GM23338 (cell line): Measurements from ENCODE around the gene SPAG16. TPM values are rescaled to one million over a fixed set of nuclear protein-coding genes. Genes with fewer than 3 reads are reported as not detected.

ENCODE experiments used
- ATAC-seq: fragments of 200-7000 bp; cut with Tn5 transposase; 3 replicates; pipeline ENCODE4 v1.9.1; 2020
- DNase-seq: peaks from one replicate; pipeline ENCODE4 v3.0.0-alpha.2; 2015; ENCODE audit warnings: low spot score
- H2AFZ ChIP-seq: fragments of 200-600 bp; sonication (generic); 2 replicates; pipeline ENCODE4 v1.8.0; 2016; ENCODE audit warnings: antibody characterized with exemption, mild to moderate bottlenecking, moderate library complexity
- H3F3A ChIP-seq: fragments of 200-600 bp; sonication (generic); replicated peaks from 2 replicates; pipeline ENCODE4 v1.8.0; 2017; ENCODE audit warnings: antibody characterized with exemption, mixed run types, low read depth
- H3K27ac ChIP-seq: fragments of 200-600 bp; sonication (generic); 2 replicates; pipeline ENCODE4 v1.6.1; 2016; ENCODE audit warnings: low read depth
- H3K27me3 ChIP-seq: fragments of 200-600 bp; sonication (generic); 2 replicates; pipeline ENCODE4 v1.8.0; 2016; ENCODE audit warnings: mild to moderate bottlenecking, mixed run types, moderate library complexity; ENCODE audit not compliant: insufficient read depth
- H3K36me3 ChIP-seq: fragments of 200-600 bp; sonication (generic); 2 replicates; pipeline ENCODE4 v1.8.0; 2016; ENCODE audit warnings: mild to moderate bottlenecking; ENCODE audit not compliant: insufficient read depth
- H3K4me1 ChIP-seq: fragments of 200-600 bp; sonication (generic); 2 replicates; pipeline ENCODE4 v1.8.0; 2016; ENCODE audit warnings: mild to moderate bottlenecking, moderate library complexity; ENCODE audit not compliant: insufficient read depth
- H3K4me2 ChIP-seq: fragments of 200-600 bp; sonication (generic); 2 replicates; pipeline ENCODE4 v1.7.1; 2017; ENCODE audit warnings: mixed run types
- H3K4me3 ChIP-seq: fragments of 200-600 bp; sonication (generic); 2 replicates; pipeline ENCODE4 v1.6.1; 2016; ENCODE audit warnings: mixed run types
- H3K79me2 ChIP-seq: fragments of 200-600 bp; sonication (generic); replicated peaks from 2 replicates; pipeline ENCODE4 v1.8.0; 2017; ENCODE audit warnings: mild to moderate bottlenecking; ENCODE audit not compliant: insufficient read depth
- H3K9me2 ChIP-seq: fragments of 200-600 bp; sonication (generic); 2 replicates; pipeline ENCODE4 v1.8.0; 2017; ENCODE audit not compliant: insufficient read depth
- H4K20me1 ChIP-seq: fragments of 200-600 bp; sonication (generic); replicated peaks from 2 replicates; pipeline ENCODE4 v1.8.0; 2017; ENCODE audit warnings: mild to moderate bottlenecking; ENCODE audit not compliant: insufficient read depth
- H3K27ac Mint-ChIP-seq: 2 replicates; pipeline ENCODE4 v1.8.0; 2020; ENCODE audit warnings: inconsistent platforms, mild to moderate bottlenecking, moderate library complexity, mixed read lengths
- H3K27me3 Mint-ChIP-seq: 3 replicates; pipeline ENCODE4 v1.8.0; 2022; ENCODE audit warnings: low read depth, mild to moderate bottlenecking, moderate library complexity, mixed read lengths, inconsistent platforms; ENCODE audit not compliant: insufficient read depth, poor library complexity
- H3K36me3 Mint-ChIP-seq: 3 replicates; pipeline ENCODE4 v1.8.0; 2021; ENCODE audit warnings: low read depth, mild to moderate bottlenecking, inconsistent platforms, moderate library complexity, mixed read lengths
- H3K4me1 Mint-ChIP-seq: 3 replicates; pipeline ENCODE4 v1.8.0; 2020; ENCODE audit warnings: mild to moderate bottlenecking, inconsistent platforms, mixed read lengths
- H3K4me3 Mint-ChIP-seq: 3 replicates; pipeline ENCODE4 v1.8.0; 2021; ENCODE audit warnings: moderate library complexity, mild to moderate bottlenecking, inconsistent platforms, mixed read lengths
- H3K9me3 Mint-ChIP-seq: 3 replicates; pipeline ENCODE4 v1.8.0; 2020; ENCODE audit warnings: moderate library complexity, mild to moderate bottlenecking, inconsistent platforms, mixed read lengths
- CREB1 ChIP-seq: fragments of 250-450 bp; sonication (Bioruptor Pico); IDR thresholded peaks from 2 replicates; pipeline ENCODE4 v1.5.0; 2020; ENCODE audit warnings: low read depth, mild to moderate bottlenecking, moderate library complexity
- CTCF ChIP-seq, 2 experiments: fragments of 200-600 bp in 1 of 2; sonication (generic) in 1 of 2; conservative IDR thresholded peaks; 2 replicates each; pipeline versions ENCODE4 v1.5.1 to v1.6.1; 2016 to 2017; ENCODE audit warnings: antibody characterized with exemption in 2 of 2, low read depth in 2 of 2, mild to moderate bottlenecking in 2 of 2, moderate library complexity in 1 of 2
- ETS1 ChIP-seq: IDR thresholded peaks from 2 replicates; pipeline ENCODE4 v1.6.1; 2016; ENCODE audit warnings: antibody characterized with exemption
- EZH2 ChIP-seq: fragments of 200-600 bp; sonication (generic); IDR thresholded peaks from one replicate; pipeline ENCODE4 v1.8.0; 2017; ENCODE audit warnings: antibody characterized with exemption, mild to moderate bottlenecking, low read depth; ENCODE audit not compliant: unreplicated experiment
- EZH2phosphoT487 ChIP-seq: fragments of 200-600 bp; sonication (generic); IDR thresholded peaks from one replicate; pipeline ENCODE4 v1.8.1; 2018; ENCODE audit warnings: antibody characterized with exemption; ENCODE audit not compliant: unreplicated experiment
- JUNB ChIP-seq: IDR thresholded peaks from one replicate; pipeline ENCODE4 v1.6.1; 2016; ENCODE audit warnings: antibody characterized with exemption; ENCODE audit not compliant: unreplicated experiment
- POLR2AphosphoS5 ChIP-seq: IDR thresholded peaks from 2 replicates; pipeline ENCODE4 v1.6.1; 2016; ENCODE audit warnings: antibody characterized with exemption, low read depth
- REST ChIP-seq: IDR thresholded peaks from one replicate; pipeline ENCODE4 v1.6.1; 2018; ENCODE audit warnings: antibody characterized with exemption; ENCODE audit not compliant: unreplicated experiment
- ZNF114 ChIP-seq: fragments of 250-450 bp; sonication (Bioruptor Pico); IDR thresholded peaks from 2 replicates; pipeline ENCODE4 v1.5.0; 2020; ENCODE audit warnings: mild to moderate bottlenecking, moderate library complexity
- ZNF331 ChIP-seq: fragments of 250-450 bp; sonication (Bioruptor Pico); IDR thresholded peaks from 2 replicates; pipeline ENCODE4 v1.5.0; 2020; ENCODE audit warnings: low read depth, mild to moderate bottlenecking, moderate library complexity
- ZNF462 ChIP-seq: fragments of 250-450 bp; sonication (Bioruptor Pico); IDR thresholded peaks from 2 replicates; pipeline ENCODE4 v1.5.0; 2020; ENCODE audit warnings: mild to moderate bottlenecking, moderate library complexity
- polyA plus RNA-seq: library from polyadenylated mRNA; unstranded; fragments of >200 nt; fragmentation: Nextera tagmentation; extraction: Ambion mirVana; gene quantifications from 2 replicates; pipeline ENCODE4 v1.2.1, GENCODE V29; 2016
- total RNA-seq: library from RNA; depleted of rRNA; stranded (reverse); fragments of >200 nt; shearing (Covaris generic); gene quantifications from 2 replicates; pipeline ENCODE4 v1.2.3, GENCODE V29; 2014

The SPAG16 gene
- total and polyA plus RNA-seq, 2 experiments from 2014 or later = 19.7 to 47.8 TPM

- TF ChIP-seq ZNF462 (CRISPR knock-in tag) = no peak
- TF ChIP-seq ZNF114 = no peak
- no peak for TF ChIP-seq POLR2AphosphoS5
- no peak for TF ChIP-seq CREB1
- no peak for TF ChIP-seq EZH2
- TF ChIP-seq JUNB = no peak
- no peak for TF ChIP-seq EZH2phosphoT487
Measured at GRCh38 chr2:214088536-214088935, 804.3 kb downstream of the SPAG16 start (continued).

GRCh38 chr2:214096208-214096715 is 812.0 kb downstream of the SPAG16 start:
- Histone ChIP-seq H3K36me3 (no peaks in the 10 kb centered on the region), H3K27ac (no peak overlapping the region), H3K79me2 (no peaks in the 10 kb centered on the region), H4K20me1 (no peaks in the 10 kb centered on the region; the same call in 1 of the 2 replicates), H3K4me3 (no peak overlapping the region), H3K27me3 (no peaks in the 10 kb centered on the region), H3K4me1 (no peaks in the 10 kb centered on the region), H3K4me2 (no peak overlapping the region), H3K9me2 (no peaks in the 10 kb centered on the region), H3F3A (no peaks in the 10 kb centered on the region), H2AFZ (no peak overlapping the region)
- Mint-ChIP-seq H3K27ac (no peak overlapping the region), H3K4me1 (peaks cover 2% of the 10 kb centered on the region; the same call in 2 of the 3 replicates), H3K9me3 (no peaks in the 10 kb centered on the region), H3K4me3 (no peak overlapping the region), H3K36me3 (no peaks in the 10 kb centered on the region), H3K27me3 (no peaks in the 10 kb centered on the region)
- TF ChIP-seq CREB1 (no peak), EZH2 (no peak), ETS1 (no peak), EZH2phosphoT487 (no peak), ZNF331 (no peak), JUNB (no peak), POLR2AphosphoS5 (no peak), CTCF (conservative IDR thresholded peaks at IDR 0.05; ENCODE audit: low read depth in 2 of 2) (no peak), REST (no peak)
- ATAC-seq (no peak), DNase-seq (no peak)
